Measurements from ENCODE around the gene TIMM8A.

GRCh38 chrX:101347859-101348451 is 587 bp downstream of the TIMM8A start:
- TF ChIP-seq, protein P1, sequence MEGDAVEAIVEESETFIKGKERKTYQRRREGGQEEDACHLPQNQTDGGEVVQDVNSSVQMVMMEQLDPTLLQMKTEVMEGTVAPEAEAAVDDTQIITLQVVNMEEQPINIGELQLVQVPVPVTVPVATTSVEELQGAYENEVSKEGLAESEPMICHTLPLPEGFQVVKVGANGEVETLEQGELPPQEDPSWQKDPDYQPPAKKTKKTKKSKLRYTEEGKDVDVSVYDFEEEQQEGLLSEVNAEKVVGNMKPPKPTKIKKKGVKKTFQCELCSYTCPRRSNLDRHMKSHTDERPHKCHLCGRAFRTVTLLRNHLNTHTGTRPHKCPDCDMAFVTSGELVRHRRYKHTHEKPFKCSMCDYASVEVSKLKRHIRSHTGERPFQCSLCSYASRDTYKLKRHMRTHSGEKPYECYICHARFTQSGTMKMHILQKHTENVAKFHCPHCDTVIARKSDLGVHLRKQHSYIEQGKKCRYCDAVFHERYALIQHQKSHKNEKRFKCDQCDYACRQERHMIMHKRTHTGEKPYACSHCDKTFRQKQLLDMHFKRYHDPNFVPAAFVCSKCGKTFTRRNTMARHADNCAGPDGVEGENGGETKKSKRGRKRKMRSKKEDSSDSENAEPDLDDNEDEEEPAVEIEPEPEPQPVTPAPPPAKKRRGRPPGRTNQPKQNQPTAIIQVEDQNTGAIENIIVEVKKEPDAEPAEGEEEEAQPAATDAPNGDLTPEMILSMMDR (IDR thresholded peaks at IDR 0.05): no peak
- TF ChIP-seq POLR2A (IDR thresholded peaks at IDR 0.05): no peak

Measured in body of pancreas (tissue), 4 donors.